K562 (cell line): ENCODE data around the gene EFNB3. TPM values are rescaled to one million over a fixed set of nuclear protein-coding genes. Genes with fewer than 3 reads are reported as not detected.

Source experiments
- CBX3 ChIP-seq, 2 experiments: IDR thresholded peaks; 1 replicate in 1 of 2; 2 replicates in 1 of 2; pipeline ENCODE4 v1.6.1; 2012; ENCODE audit warnings: inconsistent platforms in 2 of 2, low read length in 2 of 2, borderline replicate concordance in 1 of 2, control low read depth in 1 of 2
- CBX5 ChIP-seq: IDR thresholded peaks from 2 replicates; pipeline ENCODE4 v1.6.1; 2014; ENCODE audit warnings: low read depth, borderline replicate concordance
- ILF3 ChIP-seq: fragments of 450-650 bp; IDR thresholded peaks from 2 replicates; pipeline ENCODE4 v1.6.1; 2018; ENCODE audit warnings: antibody characterized with exemption, mild to moderate bottlenecking, moderate library complexity, borderline replicate concordance
- KHSRP ChIP-seq: fragments of 450-650 bp; IDR thresholded peaks from 2 replicates; pipeline ENCODE4 v1.6.1; 2017
- MAFG ChIP-seq: fragments of 450-650 bp; conservative IDR thresholded peaks from 2 replicates; pipeline ENCODE4 v1.6.1; 2016; ENCODE audit warnings: missing genetic modification characterization, missing compliant biosample characterization
- MITF ChIP-seq: IDR thresholded peaks from 2 replicates; pipeline ENCODE4 v1.6.1; 2014; ENCODE audit warnings: antibody characterized with exemption
- PRMT5 ChIP-seq: sonication (generic); formaldehyde crosslinking; IDR thresholded peaks from 2 replicates; pipeline ENCODE4 v1.5.0; 2020; ENCODE audit warnings: missing genetic modification reagents
- PRPF4 ChIP-seq: fragments of 200-400 bp; formaldehyde crosslinking; IDR thresholded peaks from one replicate; pipeline ENCODE4 v1.6.1; 2017; ENCODE audit warnings: low read length, low read depth, mild to moderate bottlenecking; ENCODE audit not compliant: insufficient read depth, poor library complexity, severe bottlenecking
- RBBP5 ChIP-seq: fragments of 200-600 bp; sonication (generic); IDR thresholded peaks from 2 replicates; pipeline ENCODE4 v1.6.1; 2012; ENCODE audit warnings: borderline replicate concordance, mild to moderate bottlenecking, low read length, control low read depth, inconsistent platforms; ENCODE audit not compliant: insufficient read depth, poor library complexity, severe bottlenecking
- RNF2 ChIP-seq: sonication (generic); IDR thresholded peaks from 2 replicates; pipeline ENCODE4 v1.6.1; 2016
- SRSF1 ChIP-seq: fragments of 200-400 bp; formaldehyde crosslinking; IDR thresholded peaks from 2 replicates; pipeline ENCODE4 v1.6.1; 2017; ENCODE audit warnings: mild to moderate bottlenecking, low read depth, low read length, moderate library complexity
- TCF7 ChIP-seq: sonication (generic); IDR thresholded peaks from 2 replicates; pipeline ENCODE4 v1.6.1; 2016; ENCODE audit warnings: antibody characterized with exemption, borderline replicate concordance
- XRCC4 ChIP-seq: IDR thresholded peaks from one replicate; pipeline ENCODE4 v1.6.1; 2011; ENCODE audit not compliant: insufficient read depth, insufficient read length; ENCODE audit errors: extremely low read depth
- ZBTB12 ChIP-seq: fragments of 250-450 bp; sonication (Bioruptor Pico); IDR thresholded peaks from 2 replicates; pipeline ENCODE4 v1.4.0; 2020
- ZNF316 ChIP-seq: fragments of 450-650 bp; IDR thresholded peaks from 2 replicates; pipeline ENCODE4 v1.6.1; 2016
- ZNF592 ChIP-seq: fragments of 450-650 bp; IDR thresholded peaks from 2 replicates; pipeline ENCODE4 v1.6.1; 2017; ENCODE audit warnings: antibody characterized with exemption, mild to moderate bottlenecking
- polyA plus RNA-seq, 8 experiments: library from polyadenylated mRNA; depleted of rRNA in 4 of 8; stranded (reverse) in 5 of 8; unstranded in 3 of 8; fragments of >200 nt; fragmentation: Nextera tagmentation in 2 of 8; fragmentation: Illumina TruSeq in 1 of 8; extraction: Ambion mirVana in 2 of 8; extraction: Trizol in 1 of 8; gene quantifications; 2 replicates each; pipeline versions ENCODE4 v1.2.1 to v1.2.3, GENCODE V29; 2011 to 2014; ENCODE audit warnings: inconsistent platforms in 1 of 8, missing spikeins in 1 of 8
- total RNA-seq, 7 experiments: library from RNA; depleted of rRNA in 6 of 7; stranded (reverse); fragments of >200 nt in 6 of 7; fragmentation: Illumina TruSeq in 2 of 7; extraction: Trizol in 2 of 7; gene quantifications; 2 replicates each; pipeline versions ENCODE4 v1.2.1 to v1.2.3, GENCODE V29; 2011 to 2021; ENCODE audit warnings: low replicate concordance in 1 of 7
- TF ChIP-seq, protein P1 (sequence below): sonication (generic); formaldehyde crosslinking; IDR thresholded peaks from 2 replicates; pipeline ENCODE4 v1.8.0; 2023; ENCODE audit warnings: mild to moderate bottlenecking, missing genetic modification reagents

Gene EFNB3
- total and polyA plus RNA-seq, 9 of the 15 experiments (the other 6 are each of a cell fraction or from before 2014, with no cell fraction given) = not detected

DNA sequence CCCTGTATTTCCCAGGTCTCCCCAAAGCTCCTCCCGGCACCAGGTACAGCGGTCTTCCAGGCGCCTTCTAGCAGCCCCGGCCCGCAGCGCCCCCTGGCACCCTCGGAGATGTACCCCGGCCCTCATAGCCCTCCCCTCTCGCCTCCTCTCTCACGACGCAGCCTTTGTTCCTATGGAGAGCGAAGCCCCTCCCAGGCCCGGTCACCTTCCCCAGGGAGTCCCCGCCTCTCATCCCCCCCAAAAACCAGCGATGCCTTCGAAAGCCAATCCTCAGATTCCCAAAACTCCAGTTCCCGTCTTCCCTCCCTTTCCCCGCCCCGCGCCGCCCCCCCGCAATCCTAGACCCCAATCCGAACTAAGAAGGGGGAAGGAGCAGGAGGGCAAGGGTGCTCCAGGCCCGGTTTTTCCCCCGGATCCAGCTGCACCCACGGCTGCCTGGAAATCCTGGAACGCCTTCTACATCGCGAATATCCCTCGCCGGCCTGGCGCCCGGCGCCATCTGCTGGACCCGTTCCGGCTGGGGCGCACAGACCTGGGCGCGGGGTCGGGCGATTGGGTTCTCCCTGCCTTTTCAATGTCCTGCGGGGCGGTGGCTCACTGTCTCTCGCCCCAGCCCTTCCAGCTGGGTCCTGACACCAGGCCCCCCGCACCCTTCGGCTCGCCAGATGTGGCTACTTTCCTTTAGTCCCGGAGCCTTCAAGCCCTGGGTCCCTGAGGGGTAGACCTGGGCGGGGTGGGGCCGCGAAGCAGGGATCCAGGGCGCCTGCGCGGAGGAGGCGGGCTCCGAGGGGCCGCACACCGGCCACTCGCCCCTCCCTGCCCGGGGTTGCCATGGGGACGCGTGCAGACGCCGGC, 12.1 kb downstream of the EFNB3 start, which contains the start of gene DNAH2 (continued):
- TF ChIP-seq, protein P1, sequence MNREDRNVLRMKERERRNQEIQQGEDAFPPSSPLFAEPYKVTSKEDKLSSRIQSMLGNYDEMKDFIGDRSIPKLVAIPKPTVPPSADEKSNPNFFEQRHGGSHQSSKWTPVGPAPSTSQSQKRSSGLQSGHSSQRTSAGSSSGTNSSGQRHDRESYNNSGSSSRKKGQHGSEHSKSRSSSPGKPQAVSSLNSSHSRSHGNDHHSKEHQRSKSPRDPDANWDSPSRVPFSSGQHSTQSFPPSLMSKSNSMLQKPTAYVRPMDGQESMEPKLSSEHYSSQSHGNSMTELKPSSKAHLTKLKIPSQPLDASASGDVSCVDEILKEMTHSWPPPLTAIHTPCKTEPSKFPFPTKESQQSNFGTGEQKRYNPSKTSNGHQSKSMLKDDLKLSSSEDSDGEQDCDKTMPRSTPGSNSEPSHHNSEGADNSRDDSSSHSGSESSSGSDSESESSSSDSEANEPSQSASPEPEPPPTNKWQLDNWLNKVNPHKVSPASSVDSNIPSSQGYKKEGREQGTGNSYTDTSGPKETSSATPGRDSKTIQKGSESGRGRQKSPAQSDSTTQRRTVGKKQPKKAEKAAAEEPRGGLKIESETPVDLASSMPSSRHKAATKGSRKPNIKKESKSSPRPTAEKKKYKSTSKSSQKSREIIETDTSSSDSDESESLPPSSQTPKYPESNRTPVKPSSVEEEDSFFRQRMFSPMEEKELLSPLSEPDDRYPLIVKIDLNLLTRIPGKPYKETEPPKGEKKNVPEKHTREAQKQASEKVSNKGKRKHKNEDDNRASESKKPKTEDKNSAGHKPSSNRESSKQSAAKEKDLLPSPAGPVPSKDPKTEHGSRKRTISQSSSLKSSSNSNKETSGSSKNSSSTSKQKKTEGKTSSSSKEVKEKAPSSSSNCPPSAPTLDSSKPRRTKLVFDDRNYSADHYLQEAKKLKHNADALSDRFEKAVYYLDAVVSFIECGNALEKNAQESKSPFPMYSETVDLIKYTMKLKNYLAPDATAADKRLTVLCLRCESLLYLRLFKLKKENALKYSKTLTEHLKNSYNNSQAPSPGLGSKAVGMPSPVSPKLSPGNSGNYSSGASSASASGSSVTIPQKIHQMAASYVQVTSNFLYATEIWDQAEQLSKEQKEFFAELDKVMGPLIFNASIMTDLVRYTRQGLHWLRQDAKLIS (CRISPR knock-in tag) = no peak
- TF ChIP-seq SRSF1 (no peak), TCF7 (no peak), RNF2 (no peak), KHSRP (no peak), RBBP5 (no peak), CBX3 (IDR thresholded peaks at IDR 0.05; ENCODE audit: borderline replicate concordance in 1 of 2, low read length in 2 of 2) (no peak), CBX5 (no peak), ZNF592 (no peak), ZBTB12 (CRISPR knock-in tag) (no peak), XRCC4 (no peak), PRPF4 (no peak), PRMT5 (CRISPR knock-in tag) (no peak), ILF3 (no peak), ZNF316 (no peak), MAFG (no peak), MITF (no peak)
